ENCODE data around the gene PHF21B.

Gene PHF21B

DNA sequence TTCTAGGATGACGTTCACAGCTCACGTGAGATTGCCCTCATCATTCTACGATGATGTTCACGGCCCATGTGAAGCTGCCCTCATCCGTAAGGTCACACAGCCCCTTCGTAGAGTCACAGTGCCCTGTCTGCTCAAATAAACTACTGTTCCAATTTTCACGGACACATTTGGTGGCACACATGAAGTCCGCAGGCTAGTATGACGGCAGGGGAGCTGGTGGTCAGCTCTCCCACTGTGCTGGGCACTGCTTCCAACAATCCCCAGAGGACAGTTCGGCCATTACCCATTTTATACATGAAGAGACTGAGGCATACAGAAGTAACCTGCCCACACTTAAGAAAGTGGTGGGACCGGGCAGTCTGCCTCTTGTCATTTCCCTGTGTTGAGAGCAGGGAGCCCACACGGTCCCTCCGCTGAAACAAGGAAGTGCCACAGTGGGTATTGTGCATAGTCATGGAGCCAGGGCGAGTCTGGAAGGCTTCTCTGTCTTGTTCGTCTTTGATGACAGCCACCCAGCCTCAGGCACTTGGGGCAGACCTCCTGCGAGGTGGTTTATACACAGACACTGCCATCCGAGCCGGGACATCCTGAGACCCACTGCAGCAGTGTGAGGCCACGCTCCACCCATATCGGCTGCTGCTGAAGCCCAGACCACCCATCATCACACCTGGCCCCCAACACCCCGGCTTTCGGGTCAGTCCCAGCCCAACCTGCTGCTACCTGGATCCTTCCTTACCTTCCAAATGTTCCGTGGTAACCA lies 114.3 kb downstream of the PHF21B start:
- Histone ChIP-seq H3K27me3 (ENCODE audit: insufficient read depth, poor library complexity, severe bottlenecking) (no peaks in the 10 kb centered on the region), H3K4me1 (ENCODE audit: insufficient read depth, poor library complexity, severe bottlenecking) (no peaks in the 10 kb centered on the region), H3K27ac (ENCODE audit: poor library complexity, severe bottlenecking) (no peak overlapping the region), H3K4me3 (ENCODE audit: severe bottlenecking) (no peak overlapping the region), H3K36me3 (ENCODE audit: low read depth) (no peaks in the 10 kb centered on the region), H3K9me3 (ENCODE audit: severe bottlenecking) (no peaks in the 10 kb centered on the region)
- TF ChIP-seq, protein P1, sequence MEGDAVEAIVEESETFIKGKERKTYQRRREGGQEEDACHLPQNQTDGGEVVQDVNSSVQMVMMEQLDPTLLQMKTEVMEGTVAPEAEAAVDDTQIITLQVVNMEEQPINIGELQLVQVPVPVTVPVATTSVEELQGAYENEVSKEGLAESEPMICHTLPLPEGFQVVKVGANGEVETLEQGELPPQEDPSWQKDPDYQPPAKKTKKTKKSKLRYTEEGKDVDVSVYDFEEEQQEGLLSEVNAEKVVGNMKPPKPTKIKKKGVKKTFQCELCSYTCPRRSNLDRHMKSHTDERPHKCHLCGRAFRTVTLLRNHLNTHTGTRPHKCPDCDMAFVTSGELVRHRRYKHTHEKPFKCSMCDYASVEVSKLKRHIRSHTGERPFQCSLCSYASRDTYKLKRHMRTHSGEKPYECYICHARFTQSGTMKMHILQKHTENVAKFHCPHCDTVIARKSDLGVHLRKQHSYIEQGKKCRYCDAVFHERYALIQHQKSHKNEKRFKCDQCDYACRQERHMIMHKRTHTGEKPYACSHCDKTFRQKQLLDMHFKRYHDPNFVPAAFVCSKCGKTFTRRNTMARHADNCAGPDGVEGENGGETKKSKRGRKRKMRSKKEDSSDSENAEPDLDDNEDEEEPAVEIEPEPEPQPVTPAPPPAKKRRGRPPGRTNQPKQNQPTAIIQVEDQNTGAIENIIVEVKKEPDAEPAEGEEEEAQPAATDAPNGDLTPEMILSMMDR (IDR thresholded peaks at IDR 0.05; ENCODE audit: poor library complexity, severe bottlenecking): no peak
- ATAC-seq (ENCODE audit: low read depth) (no peak), DNase-seq (ENCODE audit: low spot score) (no peak)

DNA sequence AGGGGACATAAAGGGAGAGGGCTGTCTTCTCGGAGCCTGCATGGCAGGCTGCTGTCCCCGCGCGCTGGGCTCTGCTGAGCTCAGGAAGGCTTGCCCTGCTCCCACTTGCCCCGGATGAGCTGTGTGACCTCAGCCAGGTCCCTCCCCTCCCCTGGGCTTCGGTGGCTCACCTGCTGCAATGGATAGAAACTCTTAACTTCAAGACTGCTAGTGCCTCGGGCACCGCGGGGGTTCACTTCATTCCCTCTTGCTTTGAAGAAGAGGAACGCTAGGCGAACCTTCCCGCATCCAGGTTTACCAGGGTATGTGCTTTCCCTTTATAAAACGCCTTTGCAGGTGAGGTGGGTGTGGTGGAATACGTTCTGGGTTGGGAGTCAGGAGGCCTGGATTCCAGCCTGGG lies 115.0 kb downstream of the PHF21B start:
- H3K4me3 ChIP-seq (ENCODE audit: severe bottlenecking): no peak overlapping the region
- no peaks in the 10 kb centered on the region for H3K4me1 ChIP-seq (ENCODE audit: insufficient read depth, poor library complexity, severe bottlenecking)
- H3K27me3 ChIP-seq (ENCODE audit: insufficient read depth, poor library complexity, severe bottlenecking): no peaks in the 10 kb centered on the region
- no peaks in the 10 kb centered on the region for H3K9me3 ChIP-seq (ENCODE audit: severe bottlenecking)
- H3K36me3 ChIP-seq (ENCODE audit: low read depth): no peaks in the 10 kb centered on the region
- DNase-seq (ENCODE audit: low spot score): no peak
- no peak overlapping the region for H3K27ac ChIP-seq (ENCODE audit: poor library complexity, severe bottlenecking)
- TF ChIP-seq, protein P1 (IDR thresholded peaks at IDR 0.05; ENCODE audit: poor library complexity, severe bottlenecking): no peak
- no peak for ATAC-seq (ENCODE audit: low read depth)

DNA sequence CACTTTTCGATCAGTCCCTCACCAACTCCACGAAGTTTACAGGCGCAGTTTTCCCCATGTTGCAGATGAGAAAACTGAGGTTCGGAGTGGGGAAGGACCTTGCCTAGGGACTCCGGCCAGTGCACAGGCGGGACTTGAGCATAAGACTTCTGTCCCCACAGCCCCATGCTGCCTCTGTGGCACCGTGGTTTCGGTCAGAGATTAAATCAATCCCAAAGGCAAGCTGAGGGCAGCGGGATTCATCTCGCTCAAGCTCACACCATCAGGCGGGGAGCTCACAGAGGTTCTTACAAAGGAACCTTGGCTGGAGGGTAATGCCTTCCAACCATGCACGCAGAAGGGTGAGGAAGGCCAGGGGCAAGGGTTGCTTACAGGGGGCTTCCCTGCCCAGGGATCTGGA lies 115.5 kb downstream of the PHF21B start:
- no peak for ATAC-seq (ENCODE audit: low read depth)
- no peak for DNase-seq (ENCODE audit: low spot score)
- Histone ChIP-seq H3K4me1 (ENCODE audit: insufficient read depth, poor library complexity, severe bottlenecking) (no peaks in the 10 kb centered on the region), H3K9me3 (ENCODE audit: severe bottlenecking) (no peaks in the 10 kb centered on the region), H3K4me3 (ENCODE audit: severe bottlenecking) (no peak overlapping the region), H3K36me3 (ENCODE audit: low read depth) (no peaks in the 10 kb centered on the region), H3K27me3 (ENCODE audit: insufficient read depth, poor library complexity, severe bottlenecking) (no peaks in the 10 kb centered on the region), H3K27ac (ENCODE audit: poor library complexity, severe bottlenecking) (no peak overlapping the region)
- TF ChIP-seq, protein P1 (IDR thresholded peaks at IDR 0.05; ENCODE audit: poor library complexity, severe bottlenecking): no peak

DNA sequence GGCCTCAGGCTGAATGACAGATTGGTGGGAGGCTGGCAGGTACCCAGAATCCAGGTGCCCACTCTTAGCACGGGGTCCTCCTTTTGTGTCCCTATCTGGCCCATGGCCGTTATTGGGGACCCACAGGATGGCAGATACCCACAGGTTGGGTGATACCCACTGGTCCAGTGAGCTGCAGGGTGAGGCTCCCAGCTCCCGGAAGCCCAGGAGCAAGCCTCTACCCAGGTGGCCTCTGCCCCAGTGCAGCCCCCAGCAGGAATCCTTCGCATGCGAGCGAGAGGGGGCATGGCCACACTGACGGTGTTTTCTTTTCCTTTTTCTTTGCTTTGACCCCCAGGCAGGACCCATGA lies 116.1 kb downstream of the PHF21B start:
- H3K4me3 ChIP-seq (ENCODE audit: severe bottlenecking): no peak overlapping the region
- ATAC-seq (ENCODE audit: low read depth): no peak

More for the DNA sequence above, 116.1 kb downstream of the PHF21B start:
- Histone ChIP-seq H3K36me3 (ENCODE audit: low read depth) (no peaks in the 10 kb centered on the region), H3K27me3 (ENCODE audit: insufficient read depth, poor library complexity, severe bottlenecking) (no peaks in the 10 kb centered on the region), H3K9me3 (ENCODE audit: severe bottlenecking) (no peaks in the 10 kb centered on the region), H3K4me1 (ENCODE audit: insufficient read depth, poor library complexity, severe bottlenecking) (no peaks in the 10 kb centered on the region), H3K27ac (ENCODE audit: poor library complexity, severe bottlenecking) (no peak overlapping the region)
- TF ChIP-seq, protein P1 (IDR thresholded peaks at IDR 0.05; ENCODE audit: poor library complexity, severe bottlenecking): no peak
- DNase-seq (ENCODE audit: low spot score): no peak
